ENCODE measurements around the gene P2RY13.

Gene P2RY13

GRCh38 chr3:151318991-151319390 is 10.4 kb downstream of the P2RY13 start:
- Histone ChIP-seq H3K4ac (ENCODE audit: low read length) (no peak overlapping the region), H3K14ac (ENCODE audit: low read length) (no peak overlapping the region), H3K9ac (ENCODE audit: low read depth, low read length, poor library complexity) (no peak overlapping the region), H2BK12ac (ENCODE audit: low read length) (no peak overlapping the region), H3K27me3 (ENCODE audit: control insufficient read depth in 3 of 3, insufficient read depth in 3 of 3, low read depth in 1 of 3, low read length in 3 of 3) (no peaks in the 10 kb centered on the region), H3K4me1 (ENCODE audit: control insufficient read depth in 2 of 2, insufficient read depth in 1 of 2, low read depth in 1 of 2, low read length in 2 of 2) (no peaks in the 10 kb centered on the region), H3K23ac (ENCODE audit: low read depth, low read length, poor library complexity) (no peak overlapping the region), H3K18ac (ENCODE audit: low read length) (no peak overlapping the region), H3K4me2 (ENCODE audit: insufficient read depth, low read length, poor library complexity, severe bottlenecking) (no peak overlapping the region), H4K91ac (ENCODE audit: low read depth, low read length, poor library complexity) (no peak overlapping the region), H3K27ac (replicated peaks; ENCODE audit: low read length) (no peak overlapping the region), H4K8ac (ENCODE audit: low read depth, low read length) (no peak overlapping the region), H3K79me1 (ENCODE audit: low read depth, low read length) (no peaks in the 10 kb centered on the region), H2BK5ac (ENCODE audit: low read length) (no peak overlapping the region), H2BK120ac (ENCODE audit: low read depth, low read length) (no peak overlapping the region), H3K4me3 (ENCODE audit: low read length in 2 of 2) (no peak overlapping the region), H2AFZ (ENCODE audit: low read length) (no peak overlapping the region), H2AK5ac (ENCODE audit: low read depth, low read length) (no peak overlapping the region), H2BK15ac (ENCODE audit: low read length) (no peak overlapping the region), H3K36me3 (replicated peaks in 1 of 2; ENCODE audit: control insufficient read depth in 2 of 2, insufficient read depth in 2 of 2, low read length in 2 of 2) (no peaks in the 10 kb centered on the region), H3K9me3 (replicated peaks in 1 of 2; ENCODE audit: control insufficient read depth in 2 of 2, insufficient read depth in 1 of 2, low read depth in 1 of 2, low read length in 2 of 2) (no peaks in the 10 kb centered on the region)
- WGBS, 2 donors (ENCODE audit: extremely low coverage in 2 of 2, insufficient read length in 2 of 2, insufficient replicate concordance in 1 of 2) = no CpG with 5 or more reads among the region's 7 CpGs
- DNase-seq (ENCODE audit: low spot score) = no peak

- Histone ChIP-seq H3K9ac (ENCODE audit: low read depth, low read length, poor library complexity) (no peak overlapping the region), H3K79me1 (ENCODE audit: low read depth, low read length) (no peaks in the 10 kb centered on the region), H3K27ac (replicated peaks; ENCODE audit: low read length) (no peak overlapping the region), H3K4me3 (ENCODE audit: low read length in 2 of 2) (no peak overlapping the region), H2BK12ac (ENCODE audit: low read length) (no peak overlapping the region), H2BK120ac (ENCODE audit: low read depth, low read length) (no peak overlapping the region), H3K36me3 (replicated peaks in 1 of 2; ENCODE audit: control insufficient read depth in 2 of 2, insufficient read depth in 2 of 2, low read length in 2 of 2) (no peaks in the 10 kb centered on the region), H3K14ac (ENCODE audit: low read length) (no peak overlapping the region), H2BK5ac (ENCODE audit: low read length) (no peak overlapping the region), H3K27me3 (ENCODE audit: control insufficient read depth in 3 of 3, insufficient read depth in 3 of 3, low read depth in 1 of 3, low read length in 3 of 3) (no peaks in the 10 kb centered on the region), H2BK15ac (ENCODE audit: low read length) (no peak overlapping the region), H2AFZ (ENCODE audit: low read length) (no peak overlapping the region), H3K23ac (ENCODE audit: low read depth, low read length, poor library complexity) (no peak overlapping the region), H3K4me2 (ENCODE audit: insufficient read depth, low read length, poor library complexity, severe bottlenecking) (no peak overlapping the region), H2AK5ac (ENCODE audit: low read depth, low read length) (no peak overlapping the region), H3K4ac (ENCODE audit: low read length) (no peak overlapping the region), H3K4me1 (ENCODE audit: control insufficient read depth in 2 of 2, insufficient read depth in 1 of 2, low read depth in 1 of 2, low read length in 2 of 2) (no peaks in the 10 kb centered on the region), H4K8ac (ENCODE audit: low read depth, low read length) (no peak overlapping the region), H4K91ac (ENCODE audit: low read depth, low read length, poor library complexity) (no peak overlapping the region), H3K18ac (ENCODE audit: low read length) (no peak overlapping the region), H3K9me3 (replicated peaks in 1 of 2; ENCODE audit: control insufficient read depth in 2 of 2, insufficient read depth in 1 of 2, low read depth in 1 of 2, low read length in 2 of 2) (no peaks in the 10 kb centered on the region)
- no peak for DNase-seq (ENCODE audit: low spot score)
These were observed 11.0 kb downstream of the P2RY13 start for GRCh38 chr3:151318313-151318712.

GRCh38 chr3:151316267-151316991 is 12.9 kb downstream of the P2RY13 start, which contains the start of gene GPR87:
GPR87 (minus strand) TSS chr3:151316820; CDS start chr3:151300100, 16,720 bp downstream.
- Histone ChIP-seq H3K4ac (ENCODE audit: low read length) (no peak within 1 kb of the TSS), H3K4me1 (ENCODE audit: control insufficient read depth in 2 of 2, insufficient read depth in 1 of 2, low read depth in 1 of 2, low read length in 2 of 2) (no peaks in the 10 kb centered on the region), H3K36me3 (replicated peaks in 1 of 2; ENCODE audit: control insufficient read depth in 2 of 2, insufficient read depth in 2 of 2, low read length in 2 of 2) (no peaks in the 10 kb centered on the region), H2BK15ac (ENCODE audit: low read length) (no peak within 1 kb of the TSS), H3K79me1 (ENCODE audit: low read depth, low read length) (no peaks in the 10 kb centered on the region), H3K27ac (replicated peaks; ENCODE audit: low read length) (no peak within 1 kb of the TSS), H3K4me3 (ENCODE audit: low read length in 2 of 2) (no peak within 1 kb of the TSS), H3K23ac (ENCODE audit: low read depth, low read length, poor library complexity) (no peak within 1 kb of the TSS), H4K91ac (ENCODE audit: low read depth, low read length, poor library complexity) (no peak within 1 kb of the TSS), H2AFZ (ENCODE audit: low read length) (peak within 1 kb of the TSS; percentile 67), H2BK5ac (ENCODE audit: low read length) (no peak within 1 kb of the TSS), H3K9ac (ENCODE audit: low read depth, low read length, poor library complexity) (no peak within 1 kb of the TSS), H3K18ac (ENCODE audit: low read length) (no peak within 1 kb of the TSS), H2BK12ac (ENCODE audit: low read length) (no peak within 1 kb of the TSS), H3K14ac (ENCODE audit: low read length) (no peak within 1 kb of the TSS), H4K8ac (ENCODE audit: low read depth, low read length) (no peak within 1 kb of the TSS), H3K4me2 (ENCODE audit: insufficient read depth, low read length, poor library complexity, severe bottlenecking) (no peak within 1 kb of the TSS), H2BK120ac (ENCODE audit: low read depth, low read length) (no peak within 1 kb of the TSS), H3K9me3 (replicated peaks in 1 of 2; ENCODE audit: control insufficient read depth in 2 of 2, insufficient read depth in 1 of 2, low read depth in 1 of 2, low read length in 2 of 2) (no peaks in the 10 kb centered on the region), H3K27me3 (ENCODE audit: control insufficient read depth in 3 of 3, insufficient read depth in 3 of 3, low read depth in 1 of 3, low read length in 3 of 3) (no peaks in the 10 kb centered on the region), H2AK5ac (ENCODE audit: low read depth, low read length) (no peak within 1 kb of the TSS)
- WGBS, 2 donors (ENCODE audit: extremely low coverage in 2 of 2, insufficient read length in 2 of 2, insufficient replicate concordance in 1 of 2) = no CpG with 5 or more reads among the region's 7 CpGs
- DNase-seq (ENCODE audit: low spot score) = no peak

GRCh38 chr3:151315846-151316245 is 13.5 kb downstream of the P2RY13 start:
- Histone ChIP-seq H2BK15ac (ENCODE audit: low read length) (no peak overlapping the region), H2BK12ac (ENCODE audit: low read length) (no peak overlapping the region), H3K4ac (ENCODE audit: low read length) (no peak overlapping the region), H3K4me1 (ENCODE audit: control insufficient read depth in 2 of 2, insufficient read depth in 1 of 2, low read depth in 1 of 2, low read length in 2 of 2) (no peaks in the 10 kb centered on the region), H2BK5ac (ENCODE audit: low read length) (no peak overlapping the region), H3K27ac (replicated peaks; ENCODE audit: low read length) (no peak overlapping the region), H3K18ac (ENCODE audit: low read length) (no peak overlapping the region), H4K91ac (ENCODE audit: low read depth, low read length, poor library complexity) (no peak overlapping the region), H4K8ac (ENCODE audit: low read depth, low read length) (no peak overlapping the region), H3K79me1 (ENCODE audit: low read depth, low read length) (no peaks in the 10 kb centered on the region), H3K23ac (ENCODE audit: low read depth, low read length, poor library complexity) (no peak overlapping the region), H3K9me3 (replicated peaks in 1 of 2; ENCODE audit: control insufficient read depth in 2 of 2, insufficient read depth in 1 of 2, low read depth in 1 of 2, low read length in 2 of 2) (no peaks in the 10 kb centered on the region), H3K4me3 (ENCODE audit: low read length in 2 of 2) (no peak overlapping the region), H2AFZ (ENCODE audit: low read length) (peak overlapping the region; percentile 67), H3K14ac (ENCODE audit: low read length) (no peak overlapping the region), H2AK5ac (ENCODE audit: low read depth, low read length) (no peak overlapping the region), H3K36me3 (replicated peaks in 1 of 2; ENCODE audit: control insufficient read depth in 2 of 2, insufficient read depth in 2 of 2, low read length in 2 of 2) (no peaks in the 10 kb centered on the region), H3K27me3 (ENCODE audit: control insufficient read depth in 3 of 3, insufficient read depth in 3 of 3, low read depth in 1 of 3, low read length in 3 of 3) (no peaks in the 10 kb centered on the region), H3K4me2 (ENCODE audit: insufficient read depth, low read length, poor library complexity, severe bottlenecking) (no peak overlapping the region), H3K9ac (ENCODE audit: low read depth, low read length, poor library complexity) (no peak overlapping the region), H2BK120ac (ENCODE audit: low read depth, low read length) (no peak overlapping the region)
- no peak for DNase-seq (ENCODE audit: low spot score)
- no CpG with 5 or more reads among the region's 2 CpGs for WGBS, 2 donors (ENCODE audit: extremely low coverage in 2 of 2, insufficient read length in 2 of 2, insufficient replicate concordance in 1 of 2)
